Measurements from ENCODE around the gene GMPS. TPM values are rescaled to one million over a fixed set of nuclear protein-coding genes. Genes with fewer than 3 reads are reported as not detected.

GMPS gene
- total RNA-seq, 1 donor from 2014 or later = 279 TPM

DNA sequence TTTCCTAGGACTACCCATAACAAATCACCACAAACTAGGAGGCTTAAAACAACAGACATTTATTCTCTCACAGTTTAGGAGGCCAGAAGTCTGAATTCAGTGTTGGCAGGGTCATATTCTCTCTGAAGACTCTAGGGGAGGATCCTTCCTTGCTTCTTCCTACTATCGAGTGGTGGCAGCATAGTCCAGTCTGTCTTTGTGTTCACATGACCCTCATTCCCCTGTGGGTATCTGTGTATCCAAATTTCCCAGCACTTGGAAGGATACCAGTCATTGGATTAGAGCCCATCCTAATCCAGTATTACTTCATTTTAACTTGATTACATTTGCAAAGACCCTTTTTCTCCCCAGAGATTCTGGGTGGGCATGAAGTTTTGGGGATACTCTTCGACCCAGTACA, 63.8 kb downstream of the GMPS start:
- TF ChIP-seq EZH2 (IDR thresholded peaks at IDR 0.05) = no peak
- TF ChIP-seq EZH2phosphoT487 (IDR thresholded peaks at IDR 0.05) = no peak
- TF ChIP-seq, protein P1, sequence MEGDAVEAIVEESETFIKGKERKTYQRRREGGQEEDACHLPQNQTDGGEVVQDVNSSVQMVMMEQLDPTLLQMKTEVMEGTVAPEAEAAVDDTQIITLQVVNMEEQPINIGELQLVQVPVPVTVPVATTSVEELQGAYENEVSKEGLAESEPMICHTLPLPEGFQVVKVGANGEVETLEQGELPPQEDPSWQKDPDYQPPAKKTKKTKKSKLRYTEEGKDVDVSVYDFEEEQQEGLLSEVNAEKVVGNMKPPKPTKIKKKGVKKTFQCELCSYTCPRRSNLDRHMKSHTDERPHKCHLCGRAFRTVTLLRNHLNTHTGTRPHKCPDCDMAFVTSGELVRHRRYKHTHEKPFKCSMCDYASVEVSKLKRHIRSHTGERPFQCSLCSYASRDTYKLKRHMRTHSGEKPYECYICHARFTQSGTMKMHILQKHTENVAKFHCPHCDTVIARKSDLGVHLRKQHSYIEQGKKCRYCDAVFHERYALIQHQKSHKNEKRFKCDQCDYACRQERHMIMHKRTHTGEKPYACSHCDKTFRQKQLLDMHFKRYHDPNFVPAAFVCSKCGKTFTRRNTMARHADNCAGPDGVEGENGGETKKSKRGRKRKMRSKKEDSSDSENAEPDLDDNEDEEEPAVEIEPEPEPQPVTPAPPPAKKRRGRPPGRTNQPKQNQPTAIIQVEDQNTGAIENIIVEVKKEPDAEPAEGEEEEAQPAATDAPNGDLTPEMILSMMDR (IDR thresholded peaks at IDR 0.05) = no peak
- H3K27ac ChIP-seq = peak overlapping the region; percentile 46
- H3K36me3 Mint-ChIP-seq = peaks cover 36% of the 10 kb centered on the region

DNA sequence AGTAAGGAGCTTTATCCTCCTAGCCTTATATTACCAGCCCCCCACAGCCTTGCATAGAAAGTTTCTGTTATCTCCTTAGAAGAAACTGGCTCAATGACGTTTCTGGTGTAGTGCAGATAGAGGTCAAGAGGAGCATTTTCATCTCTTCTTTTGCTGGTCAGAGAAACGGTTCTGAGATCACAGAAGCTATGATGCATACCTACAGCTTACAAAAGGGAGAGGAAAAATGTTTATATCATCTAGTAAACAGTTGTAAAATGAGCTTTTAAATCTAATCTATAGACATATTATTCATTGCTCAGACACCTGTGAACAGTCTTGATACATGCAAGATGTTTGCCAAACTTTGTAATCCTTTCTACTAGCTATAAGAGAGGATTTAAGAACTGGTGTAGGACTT, 68.0 kb downstream of the GMPS start:
- Mint-ChIP-seq H3K4me3 (no peak overlapping the region), H3K36me3 (peaks cover 37% of the 10 kb centered on the region), H3K9me3 (no peaks in the 10 kb centered on the region), H3K27me3 (ENCODE audit: insufficient read depth, low read depth) (no peaks in the 10 kb centered on the region), H3K4me1 (no peaks in the 10 kb centered on the region), H3K27ac (no peak overlapping the region)
- TF ChIP-seq EZH2phosphoT487 (IDR thresholded peaks at IDR 0.05) (no peak), EZH2 (IDR thresholded peaks at IDR 0.05) (no peak)
- TF ChIP-seq, protein P1 (IDR thresholded peaks at IDR 0.05) = no peak
- no peaks in the 10 kb centered on the region for H3F3A ChIP-seq (ENCODE audit: low read depth)
- no peaks in the 10 kb centered on the region for H3K9me3 ChIP-seq (ENCODE audit: low read depth)
- no peaks in the 10 kb centered on the region for H3K27me3 ChIP-seq
- H4K20me1 ChIP-seq (ENCODE audit: low read depth) = no peaks in the 10 kb centered on the region
- no peaks in the 10 kb centered on the region for H3K79me2 ChIP-seq (ENCODE audit: low read depth)
- H3K27ac ChIP-seq = no peak overlapping the region
- H3K36me3 ChIP-seq = peaks cover 27% of the 10 kb centered on the region
- no peak overlapping the region for H2AFZ ChIP-seq (replicated peaks)
- no peak overlapping the region for H3K4me3 ChIP-seq
- H3K4me1 ChIP-seq = no peaks in the 10 kb centered on the region
- DNase-seq (ENCODE audit: low spot score) = no peak
- H3K9ac ChIP-seq = no peak overlapping the region
- no peak overlapping the region for H3K4me2 ChIP-seq

More for the DNA sequence above, 63.8 kb downstream of the GMPS start:
- H3K27ac Mint-ChIP-seq = no peak overlapping the region
- no peaks in the 10 kb centered on the region for H3K9me3 ChIP-seq (ENCODE audit: low read depth)
- no peak overlapping the region for H3K4me3 ChIP-seq
- no peaks in the 10 kb centered on the region for H4K20me1 ChIP-seq (ENCODE audit: low read depth)
- no peak overlapping the region for H3K4me2 ChIP-seq
- H3K4me3 Mint-ChIP-seq = no peak overlapping the region
- no peak overlapping the region for H2AFZ ChIP-seq (replicated peaks)
- no peaks in the 10 kb centered on the region for H3K4me1 ChIP-seq
- no peak overlapping the region for H3K9ac ChIP-seq
- H3K9me3 Mint-ChIP-seq = no peaks in the 10 kb centered on the region
- H3K79me2 ChIP-seq (ENCODE audit: low read depth) = no peaks in the 10 kb centered on the region
- no peaks in the 10 kb centered on the region for H3K27me3 Mint-ChIP-seq (ENCODE audit: insufficient read depth, low read depth)
- no peak for DNase-seq (ENCODE audit: low spot score)
- H3F3A ChIP-seq (ENCODE audit: low read depth) = no peaks in the 10 kb centered on the region
- peaks cover 26% of the 10 kb centered on the region for H3K36me3 ChIP-seq
- no peaks in the 10 kb centered on the region for H3K4me1 Mint-ChIP-seq
- H3K27me3 ChIP-seq = no peaks in the 10 kb centered on the region

DNA sequence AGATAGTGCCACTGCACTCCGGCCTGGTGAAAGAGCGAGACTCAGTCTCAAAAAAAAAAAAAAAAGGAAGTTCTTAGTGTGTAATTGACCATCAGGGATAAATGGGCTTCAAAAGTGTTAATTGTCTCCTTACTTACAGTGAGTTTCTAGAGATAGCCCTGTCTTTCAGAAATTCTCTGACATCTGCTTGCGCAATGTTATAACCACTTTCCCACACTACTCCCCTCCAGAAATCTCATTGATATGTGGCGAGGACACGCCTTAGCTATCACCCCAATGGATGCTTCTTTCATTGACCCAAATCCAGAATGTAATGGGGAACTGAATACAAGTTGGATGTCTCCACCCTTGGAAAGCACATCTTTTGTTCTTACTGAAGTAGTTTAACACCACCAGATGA, 70.9 kb downstream of the GMPS start:
- Mint-ChIP-seq H3K9me3 (no peaks in the 10 kb centered on the region), H3K4me1 (no peaks in the 10 kb centered on the region), H3K27me3 (ENCODE audit: insufficient read depth, low read depth) (no peaks in the 10 kb centered on the region), H3K27ac (no peak overlapping the region), H3K36me3 (peaks cover 23% of the 10 kb centered on the region), H3K4me3 (no peak overlapping the region)
- Histone ChIP-seq H3K9ac (no peak overlapping the region), H3K27ac (no peak overlapping the region), H3K79me2 (ENCODE audit: low read depth) (no peaks in the 10 kb centered on the region), H3K27me3 (no peaks in the 10 kb centered on the region), H3K4me2 (no peak overlapping the region), H3K9me3 (ENCODE audit: low read depth) (no peaks in the 10 kb centered on the region), H4K20me1 (ENCODE audit: low read depth) (no peaks in the 10 kb centered on the region), H2AFZ (replicated peaks) (no peak overlapping the region), H3K36me3 (peaks cover 19% of the 10 kb centered on the region), H3K4me1 (no peaks in the 10 kb centered on the region), H3F3A (ENCODE audit: low read depth) (no peaks in the 10 kb centered on the region), H3K4me3 (no peak overlapping the region)
- DNase-seq (ENCODE audit: low spot score) = no peak
- no peak for TF ChIP-seq EZH2 (IDR thresholded peaks at IDR 0.05)
- no peak for TF ChIP-seq EZH2phosphoT487 (IDR thresholded peaks at IDR 0.05)
- TF ChIP-seq, protein P1 (IDR thresholded peaks at IDR 0.05) = no peak

Measured in neural progenitor cell (in vitro differentiated cells).